ENCODE data around the gene TMOD2. TPM values are rescaled to one million over a fixed set of nuclear protein-coding genes. Genes with fewer than 3 reads are reported as not detected.
A peak's percentile ranks its signal among the peaks of the same experiment; 100 is the strongest.

Gene TMOD2
- polyA plus RNA-seq, 1 donor (not counting 4 experiments of a cell fraction or from before 2014, with no cell fraction given), result 5.2 TPM

DNA sequence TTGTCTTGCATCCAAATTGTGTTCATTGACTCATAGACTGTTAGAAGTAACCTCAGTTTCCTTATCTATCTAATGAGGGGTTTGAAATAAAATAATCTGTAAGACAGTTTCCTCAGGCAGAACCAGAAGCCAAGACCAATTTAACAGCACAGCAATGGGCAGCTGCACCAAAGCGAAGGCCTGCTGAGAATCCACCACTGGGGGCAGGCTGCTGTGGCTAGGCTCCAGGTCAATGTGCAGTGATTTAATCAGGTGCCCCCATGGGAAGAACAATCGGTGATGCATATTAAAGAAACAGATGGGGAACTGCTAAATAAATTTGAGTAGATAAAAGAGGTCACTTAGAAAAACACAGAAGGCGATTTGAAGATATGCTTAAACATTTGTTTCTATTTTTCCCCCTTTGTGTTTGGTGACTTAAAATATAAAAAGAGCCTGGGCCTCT lies 50.0 kb downstream of the TMOD2 start:
- H3K27ac ChIP-seq (ENCODE audit: control insufficient read depth, insufficient read depth, low read length), result no peak overlapping the region
- FAIRE-seq, result no peak

DNA sequence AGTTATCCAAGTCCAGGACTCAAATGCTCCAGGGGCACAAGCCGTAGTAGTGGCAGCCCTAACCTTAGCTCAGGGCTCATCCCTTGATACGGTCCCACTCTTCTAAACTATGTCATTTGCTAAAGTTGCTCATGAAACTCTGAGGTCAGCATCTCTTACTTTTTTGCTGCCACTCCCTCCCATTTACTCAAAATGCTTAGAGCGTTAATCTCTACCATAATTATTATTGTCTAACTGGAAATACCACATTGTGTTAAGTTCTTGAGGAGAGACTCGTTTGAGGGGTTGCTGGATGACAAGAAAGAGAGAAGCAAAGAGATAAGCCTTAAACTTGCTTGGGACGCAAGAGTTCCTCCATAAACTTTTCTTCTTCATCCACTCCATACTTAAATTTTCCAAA lies 51.2 kb downstream of the TMOD2 start:
- Histone ChIP-seq H3K36me3 (ENCODE audit: control insufficient read depth in 2 of 2, extremely low read depth in 1 of 2, insufficient read depth in 2 of 2, low read length in 2 of 2) (peaks cover 0 to 2% of the 10 kb centered on the region in 2 experiments), H3K4me3 (ENCODE audit: control insufficient read depth in 2 of 3, extremely low read depth in 1 of 3, insufficient read depth in 2 of 3, low read depth in 1 of 3, low read length in 3 of 3) (no peak overlapping the region), H3K79me2 (ENCODE audit: control insufficient read depth, insufficient read depth, low read length) (no peaks in the 10 kb centered on the region), H3K9me3 (ENCODE audit: control insufficient read depth, low read depth, low read length) (no peaks in the 10 kb centered on the region), H3K4me1 (ENCODE audit: control insufficient read depth, extremely low read depth, insufficient read depth, low read length) (peaks cover 2% of the 10 kb centered on the region), H3K27me3 (ENCODE audit: control insufficient read depth, extremely low read depth, insufficient read depth, low read length) (no peaks in the 10 kb centered on the region), H3K9ac (ENCODE audit: control insufficient read depth, extremely low read depth, insufficient read depth, low read length) (no peak overlapping the region), H3K9me1 (ENCODE audit: control insufficient read depth, extremely low read depth, insufficient read depth, low read length) (no peaks in the 10 kb centered on the region), H4K20me1 (ENCODE audit: control insufficient read depth, extremely low read depth, insufficient read depth, low read length) (no peaks in the 10 kb centered on the region), H2AFZ (ENCODE audit: control insufficient read depth, low read length) (no peak overlapping the region), H3K4me2 (ENCODE audit: control insufficient read depth, extremely low read depth, insufficient read depth, low read depth, low read length) (no peak overlapping the region), H3K27ac (ENCODE audit: control insufficient read depth, insufficient read depth, low read length) (no peak overlapping the region)
- dilution Hi-C loops (cut with MboI; ENCODE audit: extremely low pct_ligation_motif_present, low sequenced_read_pairs), result no loop called here
- DNase-seq (ENCODE audit: low read depth, low spot score) (no peak), FAIRE-seq (no peak)
- no peak for TF ChIP-seq EZH2 (IDR thresholded peaks at IDR 0.05; ENCODE audit: low read length)
- TF ChIP-seq, protein P1, sequence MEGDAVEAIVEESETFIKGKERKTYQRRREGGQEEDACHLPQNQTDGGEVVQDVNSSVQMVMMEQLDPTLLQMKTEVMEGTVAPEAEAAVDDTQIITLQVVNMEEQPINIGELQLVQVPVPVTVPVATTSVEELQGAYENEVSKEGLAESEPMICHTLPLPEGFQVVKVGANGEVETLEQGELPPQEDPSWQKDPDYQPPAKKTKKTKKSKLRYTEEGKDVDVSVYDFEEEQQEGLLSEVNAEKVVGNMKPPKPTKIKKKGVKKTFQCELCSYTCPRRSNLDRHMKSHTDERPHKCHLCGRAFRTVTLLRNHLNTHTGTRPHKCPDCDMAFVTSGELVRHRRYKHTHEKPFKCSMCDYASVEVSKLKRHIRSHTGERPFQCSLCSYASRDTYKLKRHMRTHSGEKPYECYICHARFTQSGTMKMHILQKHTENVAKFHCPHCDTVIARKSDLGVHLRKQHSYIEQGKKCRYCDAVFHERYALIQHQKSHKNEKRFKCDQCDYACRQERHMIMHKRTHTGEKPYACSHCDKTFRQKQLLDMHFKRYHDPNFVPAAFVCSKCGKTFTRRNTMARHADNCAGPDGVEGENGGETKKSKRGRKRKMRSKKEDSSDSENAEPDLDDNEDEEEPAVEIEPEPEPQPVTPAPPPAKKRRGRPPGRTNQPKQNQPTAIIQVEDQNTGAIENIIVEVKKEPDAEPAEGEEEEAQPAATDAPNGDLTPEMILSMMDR (optimal IDR thresholded peaks at IDR 0.05 in 1 of 3, IDR thresholded peaks at IDR 0.05 in 1 of 3, conservative IDR thresholded peaks at IDR 0.05 in 1 of 3; ENCODE audit: extremely low read depth in 1 of 3, insufficient read depth in 2 of 3, low read length in 3 of 3), result no peak

More for the DNA sequence above, 50.0 kb downstream of the TMOD2 start:
- H2AFZ ChIP-seq (ENCODE audit: control insufficient read depth, low read length), result no peak overlapping the region
- dilution Hi-C loops (cut with MboI; ENCODE audit: extremely low pct_ligation_motif_present, low sequenced_read_pairs), result no loop called here
- H3K36me3 ChIP-seq (ENCODE audit: control insufficient read depth in 2 of 2, extremely low read depth in 1 of 2, insufficient read depth in 2 of 2, low read length in 2 of 2), result peaks cover 0 to 2% of the 10 kb centered on the region in 2 experiments
- H3K4me1 ChIP-seq (ENCODE audit: control insufficient read depth, extremely low read depth, insufficient read depth, low read length), result peaks cover 2% of the 10 kb centered on the region
- no peak overlapping the region for H3K4me2 ChIP-seq (ENCODE audit: control insufficient read depth, extremely low read depth, insufficient read depth, low read depth, low read length)
- H3K9me1 ChIP-seq (ENCODE audit: control insufficient read depth, extremely low read depth, insufficient read depth, low read length), result no peaks in the 10 kb centered on the region
- no peaks in the 10 kb centered on the region for H3K9me3 ChIP-seq (ENCODE audit: control insufficient read depth, low read depth, low read length)
- no peaks in the 10 kb centered on the region for H3K79me2 ChIP-seq (ENCODE audit: control insufficient read depth, insufficient read depth, low read length)
- no peak for DNase-seq (ENCODE audit: low read depth, low spot score)
- H3K27me3 ChIP-seq (ENCODE audit: control insufficient read depth, extremely low read depth, insufficient read depth, low read length), result no peaks in the 10 kb centered on the region
- no peaks in the 10 kb centered on the region for H4K20me1 ChIP-seq (ENCODE audit: control insufficient read depth, extremely low read depth, insufficient read depth, low read length)
- no peak overlapping the region for H3K9ac ChIP-seq (ENCODE audit: control insufficient read depth, extremely low read depth, insufficient read depth, low read length)
- TF ChIP-seq, protein P1 (optimal IDR thresholded peaks at IDR 0.05 in 1 of 3, IDR thresholded peaks at IDR 0.05 in 1 of 3, conservative IDR thresholded peaks at IDR 0.05 in 1 of 3; ENCODE audit: extremely low read depth in 1 of 3, insufficient read depth in 2 of 3, low read length in 3 of 3), result peak; percentile 61 to 66 (median 66)
- TF ChIP-seq EZH2 (IDR thresholded peaks at IDR 0.05; ENCODE audit: low read length), result no peak
- no peak overlapping the region for H3K4me3 ChIP-seq (ENCODE audit: control insufficient read depth in 2 of 3, extremely low read depth in 1 of 3, insufficient read depth in 2 of 3, low read depth in 1 of 3, low read length in 3 of 3)
